Activated T-helper 9 cell treated with anti-CD3 and anti-CD28 coated beads, Interleukin-2, amount 50 U/mL, for 16 hours (primary cell): ENCODE data around the gene OR2W3.
A peak's percentile ranks its signal among the peaks of the same experiment; 100 is the strongest.

Experiments used
- DNase-seq: peaks from one replicate; pipeline ENCODE4 v3.0.0-alpha.2; 2020; ENCODE audit warnings: low read depth

Gene OR2W3

DNA sequence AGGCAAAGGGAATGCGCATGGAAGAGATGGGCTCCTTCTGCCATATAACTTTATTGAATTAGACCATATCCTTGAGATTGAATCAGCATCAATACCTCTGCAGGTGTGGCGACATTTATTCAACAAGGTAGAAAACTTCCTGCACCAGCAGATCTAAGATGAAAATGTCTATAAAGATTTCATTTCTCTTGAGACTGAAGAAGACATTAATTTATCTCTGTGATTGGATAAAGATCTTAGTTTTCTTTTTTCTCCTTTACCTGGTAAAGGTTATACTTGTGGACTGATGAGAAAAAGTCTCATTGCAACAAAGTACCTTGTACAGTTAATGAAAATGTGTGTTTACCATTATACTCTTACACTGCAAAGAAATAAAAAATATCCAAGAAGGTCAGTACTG, 24.6 kb downstream of the OR2W3 start, which contains the start of gene OR2T8:
TSS of gene OR2T8 (plus strand) at position 301 of the 400 bp plus-strand sequence. CDS start 766 bp downstream, outside the sequence.
- no peak for DNase-seq

DNA sequence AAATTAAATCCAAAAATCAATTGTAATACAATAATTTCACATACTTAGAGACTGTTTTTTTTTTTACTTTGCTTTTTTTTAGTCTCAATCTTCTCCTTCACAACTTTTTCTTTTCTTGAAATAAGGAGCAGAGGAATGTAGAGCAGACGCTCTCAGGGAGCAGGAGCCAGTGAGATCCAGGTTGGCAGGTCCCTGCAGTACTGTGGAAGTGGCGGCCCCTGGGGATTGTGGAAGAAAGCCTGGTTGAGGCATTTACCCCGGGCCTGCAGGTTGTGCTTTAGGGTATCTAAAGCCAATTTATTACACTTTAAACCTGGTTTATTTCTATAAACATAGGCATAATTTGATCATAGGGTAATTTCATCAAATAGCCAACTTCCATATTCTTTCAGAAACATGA, 28.6 kb downstream of the OR2W3 start:
- no peak for DNase-seq

DNA sequence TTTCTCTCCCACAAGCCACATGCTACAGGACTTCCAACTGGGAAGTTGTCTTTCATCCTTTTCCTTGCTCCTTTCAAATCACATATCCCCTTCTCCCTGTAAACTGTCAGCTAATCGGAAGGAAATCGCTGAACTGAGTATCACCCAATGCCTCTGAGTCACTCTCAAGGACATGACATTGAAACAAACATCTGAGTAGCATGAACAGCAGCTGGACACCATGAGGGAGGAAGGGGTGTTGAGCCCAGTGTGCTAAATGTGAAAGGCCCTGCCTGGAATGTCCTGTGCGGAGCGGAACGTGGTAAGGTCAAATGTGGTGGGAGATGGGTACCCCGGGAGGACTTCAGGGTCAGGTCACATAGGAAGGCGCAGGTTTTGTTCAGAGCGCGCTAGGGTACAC, 29.5 kb downstream of the OR2W3 start, which contains the start of gene OR2AJ1:
TSS of gene OR2AJ1 (plus strand) at position 22 of the 400 bp plus-strand sequence. CDS start 8,880 bp downstream, outside the sequence.
- DNase-seq = no peak

DNA sequence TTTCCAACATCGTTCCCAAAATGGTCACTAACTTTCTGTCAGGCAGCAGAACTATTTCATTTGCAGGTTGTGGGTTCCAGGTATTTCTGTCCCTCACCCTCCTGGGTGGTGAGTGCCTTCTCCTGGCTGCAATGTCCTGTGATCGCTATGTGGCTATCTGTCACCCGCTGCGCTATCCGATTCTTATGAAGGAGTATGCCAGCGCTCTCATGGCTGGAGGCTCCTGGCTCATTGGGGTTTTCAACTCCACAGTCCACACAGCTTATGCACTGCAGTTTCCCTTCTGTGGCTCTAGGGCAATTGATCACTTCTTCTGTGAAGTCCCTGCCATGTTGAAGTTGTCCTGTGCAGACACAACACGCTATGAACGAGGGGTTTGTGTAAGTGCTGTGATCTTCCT, 38.6 kb downstream of the OR2W3 start:
- DNase-seq = no peak

DNA sequence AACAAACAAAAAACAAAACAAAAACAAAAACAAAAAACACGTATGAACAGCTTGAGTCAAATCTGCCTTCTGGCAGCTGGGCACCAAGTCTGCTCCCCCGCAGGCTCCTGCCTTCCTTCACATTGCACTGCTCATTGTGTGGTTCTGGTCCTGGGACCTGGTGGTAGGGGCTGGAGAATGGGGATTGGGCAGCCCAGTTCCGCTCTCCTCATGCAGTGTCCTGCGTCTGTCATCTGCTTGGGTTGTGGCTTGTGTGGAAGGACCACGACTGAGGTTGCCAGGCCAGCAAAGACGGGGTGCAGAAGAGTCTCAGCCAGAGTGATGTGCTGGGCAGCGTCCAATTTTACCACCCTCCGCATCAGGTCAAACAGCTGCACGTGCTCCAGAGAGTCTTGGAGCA, 40.4 kb downstream of the OR2W3 start:
- DNase-seq = no peak

DNA sequence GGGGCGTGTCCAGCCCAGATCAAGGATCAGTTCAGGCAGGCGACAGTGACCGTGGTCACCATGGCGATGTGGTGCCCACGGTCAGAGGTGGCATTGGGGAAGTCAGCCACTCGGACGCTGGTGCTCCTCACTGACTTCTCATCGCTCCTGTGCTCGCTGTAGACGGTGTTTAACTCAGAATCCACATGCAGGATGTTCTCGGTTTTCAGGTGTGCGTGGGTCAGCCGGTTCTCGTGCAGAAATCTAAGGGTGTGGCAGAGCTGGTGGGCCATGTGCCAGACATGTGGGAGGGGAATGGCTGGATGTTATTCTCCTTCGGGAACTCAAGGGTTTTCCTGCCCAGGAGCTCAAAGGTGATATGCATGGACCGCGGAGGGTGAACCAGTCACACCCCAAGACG, 41.0 kb downstream of the OR2W3 start:
- DNase-seq = no peak

DNA sequence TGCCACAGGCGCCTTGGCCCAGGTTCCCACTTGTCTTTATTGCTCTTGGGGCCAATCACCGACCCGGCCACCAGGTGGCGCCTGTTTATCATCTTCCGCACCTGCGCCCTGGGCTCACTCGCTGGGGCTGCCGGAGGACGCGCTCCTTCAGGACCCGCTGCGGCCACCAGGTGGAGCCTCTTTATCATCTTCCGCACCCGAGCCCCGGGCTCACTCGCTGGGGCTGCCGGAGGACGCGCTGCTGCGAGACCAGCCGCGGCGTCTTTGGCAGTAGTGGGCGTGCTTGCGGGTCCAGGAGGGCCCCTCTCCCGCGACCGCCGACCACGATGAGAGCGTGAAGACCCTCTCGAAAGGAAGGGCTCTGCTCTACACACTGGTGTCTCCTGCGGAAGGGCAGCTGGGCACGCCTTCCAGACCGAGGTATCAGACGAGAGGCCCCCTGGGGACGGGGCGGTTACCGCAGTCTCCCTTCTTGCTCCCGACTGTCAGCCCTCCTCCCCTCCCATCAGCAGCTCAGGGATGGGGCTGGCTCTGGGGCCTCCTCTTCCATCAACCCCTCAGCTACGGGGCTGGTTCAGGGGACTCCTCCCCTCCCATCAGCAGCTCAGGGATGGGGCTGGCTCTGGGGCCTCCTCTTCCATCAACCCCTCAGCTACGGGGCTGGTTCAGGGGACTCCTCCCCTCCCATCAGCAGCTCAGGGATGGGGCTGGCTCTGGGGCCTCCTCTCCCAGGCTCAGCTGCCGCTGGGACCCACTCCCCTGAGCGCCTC, 41.8 kb downstream of the OR2W3 start:
- DNase-seq = peak; percentile 78

DNA sequence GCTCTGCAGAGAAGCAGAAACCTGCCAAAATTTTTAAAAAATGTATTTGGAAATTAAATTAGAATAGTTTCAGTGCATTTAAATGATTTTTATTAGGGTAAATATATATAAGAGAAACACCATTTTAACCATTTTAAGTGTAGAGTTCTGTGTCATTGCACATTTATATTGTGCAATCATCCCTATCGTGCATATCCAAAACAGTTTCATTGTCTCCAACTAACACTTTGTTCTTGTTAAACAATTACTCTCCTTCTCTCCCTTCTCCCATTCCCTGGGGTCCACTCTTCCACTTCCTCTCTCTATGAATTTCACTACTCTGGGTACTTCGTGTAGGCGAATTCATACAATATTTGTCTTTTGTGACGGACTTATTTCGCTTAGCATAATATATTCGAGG, 47.2 kb downstream of the OR2W3 start:
- no peak for DNase-seq
